ENCODE measurements around the gene CDH4.

DNA sequence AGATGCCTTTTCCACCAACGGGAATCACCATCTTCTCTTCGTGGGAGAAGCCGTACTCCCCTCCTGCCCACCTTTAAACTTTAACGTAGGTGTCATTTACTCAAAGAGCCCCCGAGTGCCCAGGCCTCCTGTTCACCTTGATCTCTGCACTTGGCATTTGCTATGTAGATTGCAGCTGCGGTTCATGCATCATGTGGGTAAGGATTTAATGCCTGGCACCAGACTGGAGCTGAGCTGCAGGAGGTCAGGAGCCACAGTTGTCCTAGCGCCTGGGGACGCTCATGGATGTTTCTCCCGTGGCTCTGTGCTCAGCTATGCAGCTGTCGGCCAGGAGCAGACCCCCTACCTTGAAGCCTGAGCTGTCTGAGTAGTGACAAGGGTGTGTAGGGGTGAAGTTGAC, 133.7 kb downstream of the CDH4 start:
- TF ChIP-seq POLR2AphosphoS5 (IDR thresholded peaks at IDR 0.05; ENCODE audit: low read depth, low read length), result peak; percentile 8; the same call in 1 of the 2 replicates
- no peak for TF ChIP-seq SIN3A (IDR thresholded peaks at IDR 0.05; ENCODE audit: borderline replicate concordance, insufficient read depth, low read length)
- TF ChIP-seq TAF1 (IDR thresholded peaks at IDR 0.05; ENCODE audit: borderline replicate concordance, insufficient read depth, low read length), result no peak
- TF ChIP-seq, protein P1, sequence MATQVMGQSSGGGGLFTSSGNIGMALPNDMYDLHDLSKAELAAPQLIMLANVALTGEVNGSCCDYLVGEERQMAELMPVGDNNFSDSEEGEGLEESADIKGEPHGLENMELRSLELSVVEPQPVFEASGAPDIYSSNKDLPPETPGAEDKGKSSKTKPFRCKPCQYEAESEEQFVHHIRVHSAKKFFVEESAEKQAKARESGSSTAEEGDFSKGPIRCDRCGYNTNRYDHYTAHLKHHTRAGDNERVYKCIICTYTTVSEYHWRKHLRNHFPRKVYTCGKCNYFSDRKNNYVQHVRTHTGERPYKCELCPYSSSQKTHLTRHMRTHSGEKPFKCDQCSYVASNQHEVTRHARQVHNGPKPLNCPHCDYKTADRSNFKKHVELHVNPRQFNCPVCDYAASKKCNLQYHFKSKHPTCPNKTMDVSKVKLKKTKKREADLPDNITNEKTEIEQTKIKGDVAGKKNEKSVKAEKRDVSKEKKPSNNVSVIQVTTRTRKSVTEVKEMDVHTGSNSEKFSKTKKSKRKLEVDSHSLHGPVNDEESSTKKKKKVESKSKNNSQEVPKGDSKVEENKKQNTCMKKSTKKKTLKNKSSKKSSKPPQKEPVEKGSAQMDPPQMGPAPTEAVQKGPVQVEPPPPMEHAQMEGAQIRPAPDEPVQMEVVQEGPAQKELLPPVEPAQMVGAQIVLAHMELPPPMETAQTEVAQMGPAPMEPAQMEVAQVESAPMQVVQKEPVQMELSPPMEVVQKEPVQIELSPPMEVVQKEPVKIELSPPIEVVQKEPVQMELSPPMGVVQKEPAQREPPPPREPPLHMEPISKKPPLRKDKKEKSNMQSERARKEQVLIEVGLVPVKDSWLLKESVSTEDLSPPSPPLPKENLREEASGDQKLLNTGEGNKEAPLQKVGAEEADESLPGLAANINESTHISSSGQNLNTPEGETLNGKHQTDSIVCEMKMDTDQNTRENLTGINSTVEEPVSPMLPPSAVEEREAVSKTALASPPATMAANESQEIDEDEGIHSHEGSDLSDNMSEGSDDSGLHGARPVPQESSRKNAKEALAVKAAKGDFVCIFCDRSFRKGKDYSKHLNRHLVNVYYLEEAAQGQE (IDR thresholded peaks at IDR 0.05; ENCODE audit: insufficient read depth in 1 of 2, low read depth in 2 of 2, low read length in 2 of 2), result no peak

Data from PFSK-1 (cell line).